Activated CD4-positive, alpha-beta T cell treated with anti-CD3 and anti-CD28 coated beads for 48 hours (primary cell): ENCODE results near the gene PACRG.

ENCODE experiments used
- DNase-seq: peaks from one replicate; pipeline ENCODE4 v3.0.0-alpha.2; 2020

PACRG gene

DNA sequence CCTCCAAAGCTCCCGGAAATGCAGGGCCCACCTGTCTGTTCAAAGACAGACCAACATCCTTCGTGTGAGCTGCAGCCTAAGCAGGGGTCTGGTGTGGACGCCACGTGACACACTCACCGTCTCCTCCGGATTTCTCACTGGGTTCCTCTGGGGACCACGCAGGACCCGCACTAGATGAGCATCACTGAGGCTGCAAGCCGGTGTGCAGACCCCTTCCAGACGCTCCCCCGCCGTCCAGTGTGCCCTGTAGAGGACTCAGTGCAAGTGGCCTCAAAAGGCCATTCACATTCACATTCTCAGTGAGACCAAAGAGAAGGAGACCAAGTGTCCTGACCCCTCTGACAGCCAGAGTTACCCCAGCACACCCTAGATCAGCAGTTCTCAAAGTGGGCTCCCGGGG is 595.5 kb downstream of the PACRG start:
- DNase-seq = no peak

DNA sequence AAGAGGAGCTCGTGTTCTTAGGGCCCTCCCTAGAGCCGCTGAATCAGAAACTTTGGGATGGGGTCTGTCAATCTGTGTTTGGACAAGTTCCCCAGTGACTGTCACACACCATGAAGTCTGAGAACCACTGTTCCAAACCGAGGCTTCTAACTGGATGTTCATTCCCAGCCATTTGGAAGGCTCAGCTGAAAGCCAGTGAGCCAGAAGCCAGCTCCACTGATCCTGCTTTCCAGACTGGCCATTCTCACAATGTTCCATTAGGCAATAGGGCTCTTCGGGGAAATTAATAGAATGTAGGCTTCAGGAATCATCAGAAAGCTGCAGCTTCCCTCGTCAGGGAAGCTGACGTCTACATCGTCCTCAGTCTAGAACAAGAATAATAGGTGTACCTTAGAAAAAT is 595.9 kb downstream of the PACRG start:
- DNase-seq = no peak

DNA sequence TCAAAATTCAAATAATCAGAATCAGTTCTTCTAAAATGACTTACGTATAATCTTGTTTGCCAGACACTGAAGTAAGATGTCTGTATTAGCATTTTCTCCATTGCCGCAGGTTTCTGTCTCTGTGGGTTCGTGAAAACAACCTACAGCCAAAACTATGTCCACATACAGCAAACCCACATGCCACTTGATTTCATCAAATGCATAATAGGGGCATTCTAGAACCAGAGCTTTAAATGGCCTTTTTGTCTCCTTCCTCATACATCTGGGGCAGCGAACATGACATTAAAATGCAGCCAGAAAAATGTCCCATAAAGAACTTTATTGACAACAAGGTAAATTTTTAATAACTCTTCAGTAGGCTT is 596.5 kb downstream of the PACRG start:
- DNase-seq = no peak

DNA sequence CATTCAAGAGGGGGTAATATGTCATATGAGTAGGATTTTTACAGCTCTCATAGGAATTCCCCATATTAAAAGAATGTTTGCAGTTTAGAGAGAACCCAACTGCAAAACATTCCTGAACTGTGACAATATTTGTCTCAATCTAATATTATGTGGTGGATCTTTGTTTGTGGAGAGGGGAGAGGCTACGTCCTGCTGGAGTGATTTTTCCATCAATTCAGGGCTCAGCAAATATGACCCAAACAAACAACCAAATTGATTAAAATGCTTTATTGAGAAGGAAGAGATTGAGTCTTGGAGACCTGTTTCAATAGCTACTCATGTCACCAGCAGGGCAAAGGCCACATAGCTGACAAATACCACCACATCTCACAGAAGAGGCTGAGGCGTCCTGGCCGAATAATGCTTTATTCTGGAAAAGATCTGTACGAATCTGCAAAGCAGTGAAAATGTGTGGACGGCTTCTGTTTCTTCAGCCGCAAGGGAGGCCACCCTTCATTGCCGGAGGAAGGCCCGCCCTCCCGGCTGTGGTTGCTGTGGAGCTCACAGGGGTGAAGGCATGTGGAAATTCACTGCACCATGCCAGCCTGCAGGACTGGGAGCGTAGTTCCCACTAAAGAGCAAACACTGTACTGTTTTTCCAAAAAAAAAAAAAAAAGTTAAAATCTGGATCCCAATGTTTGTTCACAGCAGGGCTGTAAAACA is 597.1 kb downstream of the PACRG start:
- DNase-seq = no peak

DNA sequence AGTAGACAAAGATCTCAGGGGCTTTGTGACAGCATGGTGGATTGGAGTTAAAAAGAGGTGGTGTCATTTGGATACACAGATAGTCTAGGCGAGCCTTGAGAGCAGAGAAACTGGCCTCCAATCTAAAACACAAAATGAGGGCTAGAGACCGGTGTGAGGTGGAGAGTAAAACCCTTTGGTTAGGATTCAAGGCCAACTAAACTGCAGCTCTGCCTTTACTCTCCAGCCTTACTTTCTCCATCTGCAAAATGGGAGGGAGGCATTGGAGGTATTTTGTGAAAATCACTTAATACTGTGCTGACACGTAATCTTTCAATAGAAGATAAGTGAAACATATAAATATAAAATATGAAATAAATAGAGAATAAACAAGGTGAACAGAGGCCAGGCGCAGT is 597.6 kb downstream of the PACRG start:
- no peak for DNase-seq

DNA sequence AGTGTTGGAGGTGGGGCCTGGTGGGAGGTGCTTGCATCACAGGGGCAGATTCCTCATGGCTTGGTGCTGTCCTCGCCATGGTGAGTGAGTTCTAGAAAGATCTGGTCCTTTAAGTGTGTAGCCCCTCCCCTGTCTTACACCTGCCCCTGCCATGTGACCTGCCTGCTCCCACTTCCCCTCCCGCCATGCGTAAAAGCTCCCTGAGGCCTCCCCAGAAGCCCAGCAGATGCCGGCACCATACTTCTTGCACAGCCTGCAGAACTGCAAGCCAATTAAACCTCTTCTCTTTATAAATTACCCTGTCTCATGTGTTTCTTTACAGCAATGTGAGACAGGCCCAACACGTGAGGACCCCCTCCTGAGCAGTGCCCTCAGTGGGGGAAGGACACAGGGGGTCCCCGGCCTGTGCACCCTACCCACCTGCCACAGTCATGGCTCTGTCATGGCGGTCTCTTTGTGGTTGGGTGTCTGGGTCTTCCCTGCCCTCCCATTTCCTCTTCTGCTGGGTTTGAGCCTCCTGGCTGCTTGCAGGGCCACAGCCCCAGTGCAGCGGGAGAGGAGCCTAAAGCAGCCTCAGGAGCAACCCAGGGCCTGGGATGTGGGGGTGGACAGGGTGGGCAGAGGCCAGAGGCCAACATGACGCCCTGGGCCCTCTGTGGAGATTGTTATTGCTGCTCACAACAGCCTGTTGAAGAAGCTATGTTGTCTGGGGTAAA is 599.5 kb downstream of the PACRG start:
- DNase-seq = no peak

DNA sequence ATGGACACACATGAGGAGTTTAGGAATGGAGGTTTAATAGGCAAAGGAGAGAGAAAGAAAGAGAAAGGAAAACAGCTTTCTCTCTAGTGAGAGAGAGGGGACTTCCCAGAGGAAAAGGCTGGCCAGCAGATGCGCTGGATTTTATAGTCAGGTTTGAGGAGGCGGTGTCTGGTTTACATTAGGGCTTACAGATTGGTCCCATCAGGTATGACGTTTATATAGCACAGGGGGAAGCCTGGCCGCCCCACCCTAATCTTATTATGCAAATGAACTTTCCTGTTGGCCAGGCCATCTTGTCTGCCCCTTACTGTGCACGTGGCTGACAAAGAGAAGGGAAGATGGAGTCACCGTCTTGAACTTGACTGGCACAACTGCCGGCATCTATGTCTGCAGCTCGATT is 600.1 kb downstream of the PACRG start:
- no peak for DNase-seq

DNA sequence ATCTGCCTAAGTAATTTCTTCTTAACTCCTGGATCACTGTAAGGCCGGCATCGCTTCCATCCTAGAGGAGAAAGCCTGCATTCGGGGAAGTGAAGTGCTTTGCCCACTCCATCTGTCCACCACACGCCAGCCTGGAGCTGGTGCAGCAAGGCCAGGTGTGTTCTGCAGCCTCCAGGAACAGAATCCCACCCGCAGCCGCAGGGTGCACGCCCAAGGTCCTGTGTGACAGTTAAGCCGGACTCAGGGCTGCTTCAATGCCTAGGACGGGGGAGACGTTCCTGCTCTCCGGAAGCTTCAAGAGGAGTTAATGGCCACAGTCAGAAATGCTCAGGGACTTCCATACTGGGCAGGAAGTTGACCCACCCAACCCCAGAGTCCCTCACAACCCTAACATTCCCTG is 600.6 kb downstream of the PACRG start:
- no peak for DNase-seq

DNA sequence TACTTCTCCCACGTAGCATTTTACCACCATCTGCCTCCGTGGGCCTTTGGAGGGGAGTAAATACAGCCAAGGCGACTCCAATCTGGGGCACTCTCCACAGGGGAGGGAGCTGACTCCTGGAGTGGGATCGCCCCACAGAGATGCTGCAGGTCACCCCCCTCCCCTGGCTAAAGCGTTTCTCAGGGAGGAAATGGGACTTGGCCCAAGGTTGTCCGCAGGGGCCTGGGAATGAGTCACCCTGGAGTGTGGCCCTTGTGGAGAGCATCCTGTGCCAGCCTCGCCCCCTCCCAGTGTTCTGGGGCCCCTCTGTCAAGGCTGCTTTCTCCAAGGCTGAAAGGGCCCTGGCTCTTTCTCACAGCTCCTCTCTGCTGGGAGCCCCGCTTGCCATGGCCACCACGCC is 602.2 kb downstream of the PACRG start:
- DNase-seq = no peak

DNA sequence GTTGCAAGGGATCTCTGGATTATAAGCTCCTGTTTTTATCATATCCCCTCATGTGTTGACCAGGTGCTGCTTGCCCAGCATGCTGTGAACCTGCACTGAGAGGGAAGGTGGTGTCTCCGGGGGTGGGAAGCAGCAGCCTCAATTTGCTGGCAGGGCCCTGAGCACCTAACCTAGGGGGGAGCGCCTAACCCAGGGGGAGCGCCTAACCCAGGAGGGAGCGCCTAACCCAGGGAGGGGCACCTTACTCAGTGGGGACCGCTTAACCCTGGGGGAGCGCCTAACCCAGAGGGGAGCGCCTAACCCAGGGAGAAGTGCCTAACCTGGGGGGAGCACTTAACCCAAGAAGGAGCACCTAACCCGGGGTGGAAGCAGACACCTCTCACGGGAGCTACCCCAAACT is 603.5 kb downstream of the PACRG start:
- DNase-seq = no peak

DNA sequence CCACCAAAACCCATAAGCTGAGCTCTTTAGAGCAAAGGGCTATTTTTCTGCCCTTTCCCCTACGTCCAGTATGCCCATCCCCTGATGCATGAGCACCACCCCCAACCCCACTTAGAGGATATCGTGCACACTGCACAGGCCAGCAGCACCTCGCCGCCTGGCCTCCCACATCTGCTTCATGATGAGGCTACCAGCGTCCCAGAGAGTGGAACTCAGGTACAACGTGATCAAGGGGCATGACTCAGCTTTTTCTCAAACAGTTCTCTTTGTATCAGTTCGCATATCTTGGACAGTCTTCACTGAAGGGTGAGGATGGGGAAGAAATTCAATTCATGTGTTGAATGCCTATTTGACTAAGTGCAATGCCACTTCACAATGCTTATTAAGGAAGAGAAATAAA is 604.8 kb downstream of the PACRG start:
- no peak for DNase-seq

DNA sequence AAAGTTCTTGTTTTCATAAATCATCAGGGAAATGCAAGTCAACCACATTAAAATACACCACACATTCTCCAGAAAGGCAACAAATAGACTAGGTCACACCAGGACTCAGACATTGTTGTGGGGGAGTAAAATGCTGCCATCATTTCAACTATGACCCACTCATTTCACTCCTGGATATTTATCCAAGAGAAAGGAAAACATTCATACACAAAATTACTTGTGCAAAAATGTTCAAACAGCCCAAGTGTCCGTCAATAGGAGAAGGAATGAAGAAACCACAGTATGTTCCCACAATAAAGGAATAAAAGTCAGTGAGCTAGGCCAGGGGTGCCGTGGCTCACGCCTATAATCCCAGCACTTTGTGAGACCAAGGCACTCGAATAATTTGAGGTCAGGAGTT is 605.3 kb downstream of the PACRG start:
- DNase-seq = no peak

DNA sequence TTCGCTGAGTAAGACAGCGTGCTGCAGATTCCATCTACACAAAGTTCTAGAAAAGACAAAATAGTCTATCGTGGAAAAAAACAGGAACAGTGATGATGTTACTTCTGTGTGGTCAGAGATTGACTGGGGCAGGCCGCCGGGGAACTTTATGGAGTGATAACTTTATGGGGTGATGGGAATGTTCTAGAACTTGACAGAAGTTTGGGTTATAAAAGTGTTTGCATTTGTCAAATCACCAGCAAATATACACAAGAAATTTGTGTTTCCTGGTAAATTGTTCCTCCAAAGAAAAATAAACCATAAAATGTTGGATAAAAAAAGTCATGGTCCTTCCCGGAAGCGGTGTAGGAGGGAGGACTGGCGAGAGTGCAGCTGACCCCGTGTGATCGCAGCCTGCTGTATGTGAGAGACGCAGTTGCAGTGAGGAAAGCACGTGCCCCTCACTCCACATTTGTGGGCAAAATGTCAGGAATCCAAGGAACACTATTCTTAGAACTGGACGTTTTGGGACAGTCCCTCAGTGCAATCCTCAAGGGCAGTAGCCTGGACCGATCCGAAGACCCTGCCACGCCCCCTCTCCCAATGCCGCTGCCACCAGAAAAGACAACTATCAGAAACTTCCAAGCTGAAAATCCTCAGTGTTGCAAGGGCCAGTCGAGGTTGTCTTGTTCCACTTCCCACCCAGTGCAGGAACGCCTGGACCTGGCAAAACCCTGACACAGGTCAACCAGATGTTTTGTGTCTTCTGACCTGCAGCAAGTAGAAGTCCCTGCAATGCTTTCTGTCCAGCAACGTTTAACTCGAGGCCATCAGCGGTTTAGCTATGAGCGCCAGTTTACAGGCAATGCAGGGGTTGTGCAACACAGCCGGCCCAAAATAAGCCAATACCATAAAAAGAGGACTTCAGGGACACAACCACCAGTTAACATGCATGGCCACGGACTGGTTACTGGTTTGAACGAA is 606.2 kb downstream of the PACRG start:
- no peak for DNase-seq

DNA sequence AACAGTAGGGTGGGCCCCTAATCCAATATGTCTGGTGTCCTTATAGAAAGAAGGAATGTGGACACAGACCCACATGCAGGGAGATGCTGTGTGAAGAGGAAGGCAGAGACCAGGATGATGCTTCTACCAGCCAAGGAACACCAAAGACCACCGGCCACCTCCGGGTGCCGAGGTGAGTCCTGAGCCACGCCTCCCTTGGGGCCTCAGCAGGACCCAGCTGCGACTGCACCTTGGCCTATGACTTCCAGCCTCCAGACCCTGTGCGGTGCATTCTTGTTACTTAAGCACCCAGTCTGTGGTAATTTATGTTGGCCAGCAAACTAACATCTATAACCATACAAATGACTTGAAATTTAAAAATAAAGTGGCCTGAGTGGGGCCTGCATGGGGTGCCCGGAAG is 607.3 kb downstream of the PACRG start:
- DNase-seq = no peak

DNA sequence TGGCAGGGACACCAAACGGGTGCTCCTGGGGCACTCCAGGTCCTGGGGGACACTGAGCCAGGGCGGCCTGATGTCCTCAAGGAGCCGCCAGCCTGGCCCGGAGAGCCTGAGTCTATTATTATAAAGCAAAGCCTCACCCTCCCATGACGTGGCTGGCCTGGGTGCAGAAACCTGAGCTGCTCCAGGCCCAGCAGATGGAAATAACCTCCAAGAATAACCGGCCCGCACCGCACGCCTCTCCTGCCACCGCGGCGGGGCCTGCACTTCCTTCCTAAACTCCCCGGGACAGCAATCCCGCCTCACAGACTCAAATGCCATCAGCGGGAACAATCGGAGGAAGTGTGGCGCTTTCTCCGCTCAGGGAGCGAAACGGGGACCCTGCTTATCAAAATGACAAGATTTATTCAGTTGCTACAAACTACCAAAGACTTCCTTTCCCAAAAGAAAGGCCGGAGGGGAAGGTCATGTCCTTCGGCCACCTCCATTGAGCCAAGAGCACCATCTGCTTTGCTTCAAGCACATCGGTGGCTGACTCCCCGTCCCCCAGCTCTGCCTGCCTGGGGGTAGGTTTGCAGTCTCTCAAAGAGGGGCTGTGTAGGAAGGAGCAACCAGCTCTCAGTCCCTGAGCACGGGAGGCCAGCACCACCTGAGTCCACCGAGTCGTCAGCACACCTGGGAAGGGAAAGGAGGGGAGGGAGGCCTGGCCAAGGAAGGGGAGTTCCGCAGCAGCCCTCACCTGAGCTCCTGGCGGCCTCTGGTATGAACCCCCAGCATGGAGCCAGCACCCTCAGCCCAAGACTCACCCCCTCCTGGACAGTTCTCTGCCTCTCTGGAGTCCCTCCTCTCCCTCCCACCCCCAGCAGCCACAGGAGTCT is 608.1 kb downstream of the PACRG start:
- DNase-seq = no peak

DNA sequence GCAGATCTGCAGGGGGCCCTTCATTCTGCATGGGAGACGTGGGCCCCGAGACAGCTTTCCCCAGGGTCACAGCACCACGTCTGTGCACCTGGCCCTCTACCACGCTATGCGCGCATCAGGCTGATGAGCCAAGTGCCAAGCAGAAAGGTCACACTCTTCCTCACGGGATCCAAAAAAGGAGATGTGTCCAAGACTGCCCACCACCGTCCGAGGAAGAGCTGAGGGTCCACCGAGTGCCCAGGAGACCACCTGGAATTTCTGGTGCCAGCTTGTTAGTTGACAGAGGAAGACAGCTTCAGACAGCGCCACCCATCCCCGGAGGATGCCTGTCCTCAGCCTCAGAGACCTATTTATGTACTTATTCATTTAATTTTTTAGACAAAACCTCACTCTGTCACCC is 609.2 kb downstream of the PACRG start:
- DNase-seq = no peak

DNA sequence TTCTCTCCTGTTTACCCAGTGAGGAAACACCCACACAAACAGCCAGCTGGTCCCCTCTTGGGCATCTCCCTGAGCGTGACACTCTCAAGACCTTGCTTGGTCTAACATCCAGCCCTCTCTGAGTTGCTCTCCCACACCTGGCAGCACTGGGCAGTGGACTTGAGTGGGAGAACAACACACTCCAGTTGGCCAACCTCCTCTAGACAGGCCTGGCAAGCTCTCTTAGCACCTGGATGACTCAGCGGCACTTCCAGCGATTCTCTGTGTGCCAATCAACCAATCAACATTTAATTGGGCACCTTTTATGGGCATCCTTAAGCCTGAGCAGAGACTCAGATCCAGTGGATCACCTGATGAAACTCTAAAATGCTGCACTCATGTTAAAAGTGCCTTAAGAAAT is 610.2 kb downstream of the PACRG start:
- no peak for DNase-seq

DNA sequence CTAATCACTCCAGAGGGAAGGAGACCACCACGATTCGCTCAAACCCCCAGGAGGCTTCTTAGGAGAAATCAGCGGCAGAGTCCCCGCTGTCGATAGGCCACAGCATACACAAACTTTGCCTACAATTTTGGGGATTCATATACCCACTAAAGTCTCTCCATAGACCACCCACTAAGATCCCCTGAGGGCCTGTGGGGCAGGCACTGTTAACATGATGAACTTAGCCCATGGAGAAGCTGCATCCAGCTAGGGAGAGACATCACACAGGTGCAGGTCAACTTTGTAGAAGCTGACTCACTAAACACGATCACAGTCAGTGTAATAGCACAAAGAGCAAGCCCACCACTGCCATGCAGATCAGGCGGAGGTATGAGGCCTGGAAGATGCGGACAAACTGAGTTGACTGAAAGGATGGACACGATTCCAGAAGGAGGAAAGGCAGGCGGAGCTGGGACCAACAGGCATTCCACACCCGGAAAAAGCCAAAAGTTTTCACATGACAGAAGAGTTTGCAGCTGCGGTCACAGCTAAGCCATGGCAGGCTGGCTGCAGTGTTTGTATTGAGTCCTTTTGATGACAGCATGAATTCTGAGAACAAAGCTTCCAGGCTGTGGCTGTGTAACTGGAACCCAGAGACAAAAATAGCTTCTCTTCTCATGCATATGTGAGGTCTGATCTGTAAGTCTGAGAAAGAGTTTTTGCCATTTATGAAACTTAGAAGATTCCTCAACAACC is 611.1 kb downstream of the PACRG start:
- DNase-seq = no peak

DNA sequence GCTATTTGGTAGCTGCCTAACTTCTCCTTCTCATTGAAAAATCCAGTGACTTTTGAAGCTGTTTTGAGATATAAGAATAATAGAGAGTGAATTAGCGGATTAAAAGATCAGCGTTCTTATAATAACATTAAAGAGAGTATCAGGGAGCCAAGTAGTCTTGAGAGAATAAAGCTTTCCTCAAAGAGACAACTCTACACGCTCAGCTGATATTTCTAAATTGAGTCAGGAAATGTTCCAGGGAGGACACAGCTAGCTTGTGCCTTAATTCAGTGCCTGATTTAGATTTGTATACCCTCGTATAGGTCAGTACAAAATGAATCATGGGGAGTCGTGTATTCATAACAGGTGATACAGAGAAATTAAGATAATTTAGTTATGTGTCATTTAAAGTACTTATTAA is 611.7 kb downstream of the PACRG start:
- DNase-seq = no peak

DNA sequence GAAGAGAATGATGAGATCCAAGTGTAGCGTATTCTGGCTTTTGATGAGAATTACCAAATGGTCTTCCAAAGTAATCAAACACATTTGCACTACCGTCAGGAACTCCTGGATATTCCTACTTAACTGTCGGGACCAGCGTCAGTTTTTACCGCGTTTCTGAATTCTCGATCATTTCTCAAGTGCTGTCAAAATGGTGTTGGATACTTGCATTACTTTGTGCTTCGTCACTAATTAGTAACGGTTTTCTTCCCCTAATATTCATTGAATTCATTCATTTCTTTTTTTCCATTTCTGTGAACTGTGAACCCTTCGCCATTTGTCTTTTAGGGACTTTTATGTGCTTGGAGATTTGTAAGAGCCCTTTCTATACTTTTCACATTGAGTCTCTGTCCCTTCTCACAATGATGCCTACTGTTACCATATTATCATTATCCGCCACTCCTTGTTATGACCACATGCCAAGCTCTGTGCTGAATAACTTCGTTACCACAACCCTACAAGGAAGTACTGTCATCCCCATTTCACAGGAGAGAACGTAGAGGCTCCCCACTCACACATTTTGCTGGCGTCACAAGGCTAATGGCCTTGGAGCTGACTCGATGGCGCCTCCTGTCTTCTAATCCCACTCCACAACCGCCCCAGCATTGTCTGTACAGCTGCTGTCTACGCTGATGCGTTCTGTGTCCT is 612.6 kb downstream of the PACRG start:
- DNase-seq = peak; percentile 8
